Measurements from ENCODE around the gene OR10H4.

DNA sequence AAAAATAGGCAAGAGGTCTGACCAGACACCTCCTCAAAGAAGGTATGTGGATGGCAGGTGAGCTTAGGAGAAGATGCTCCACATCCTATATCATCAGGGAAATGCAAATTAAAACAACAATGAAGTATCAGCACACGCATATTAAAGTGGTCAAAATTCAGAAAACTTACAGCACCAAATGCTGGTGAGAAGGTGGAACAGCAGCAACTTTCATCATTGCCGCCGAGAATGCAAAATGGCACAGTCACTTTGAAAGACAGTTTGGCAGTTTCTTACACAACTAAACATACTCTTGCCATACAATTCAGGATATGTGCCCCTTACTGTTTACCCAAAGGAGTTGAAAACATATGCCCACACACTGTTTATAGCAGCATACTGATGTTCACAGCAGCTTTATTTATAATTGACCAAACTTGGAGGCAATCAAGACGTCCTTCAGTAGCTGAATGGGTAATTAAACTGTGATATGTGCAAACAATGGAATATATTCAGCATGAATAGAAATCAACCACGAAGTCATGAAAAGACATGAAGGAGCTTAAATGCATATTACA, 22.5 kb downstream of the OR10H4 start:
- TF ChIP-seq, protein P1, sequence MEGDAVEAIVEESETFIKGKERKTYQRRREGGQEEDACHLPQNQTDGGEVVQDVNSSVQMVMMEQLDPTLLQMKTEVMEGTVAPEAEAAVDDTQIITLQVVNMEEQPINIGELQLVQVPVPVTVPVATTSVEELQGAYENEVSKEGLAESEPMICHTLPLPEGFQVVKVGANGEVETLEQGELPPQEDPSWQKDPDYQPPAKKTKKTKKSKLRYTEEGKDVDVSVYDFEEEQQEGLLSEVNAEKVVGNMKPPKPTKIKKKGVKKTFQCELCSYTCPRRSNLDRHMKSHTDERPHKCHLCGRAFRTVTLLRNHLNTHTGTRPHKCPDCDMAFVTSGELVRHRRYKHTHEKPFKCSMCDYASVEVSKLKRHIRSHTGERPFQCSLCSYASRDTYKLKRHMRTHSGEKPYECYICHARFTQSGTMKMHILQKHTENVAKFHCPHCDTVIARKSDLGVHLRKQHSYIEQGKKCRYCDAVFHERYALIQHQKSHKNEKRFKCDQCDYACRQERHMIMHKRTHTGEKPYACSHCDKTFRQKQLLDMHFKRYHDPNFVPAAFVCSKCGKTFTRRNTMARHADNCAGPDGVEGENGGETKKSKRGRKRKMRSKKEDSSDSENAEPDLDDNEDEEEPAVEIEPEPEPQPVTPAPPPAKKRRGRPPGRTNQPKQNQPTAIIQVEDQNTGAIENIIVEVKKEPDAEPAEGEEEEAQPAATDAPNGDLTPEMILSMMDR (IDR thresholded peaks at IDR 0.05) = peak; percentile 19
- TF ChIP-seq POLR2AphosphoS5 (IDR thresholded peaks at IDR 0.05; ENCODE audit: low read depth, low read length) = no peak
- no peak for TF ChIP-seq SIN3A (IDR thresholded peaks at IDR 0.05; ENCODE audit: borderline replicate concordance, insufficient read depth, low read depth, low read length)
